A673 (cell line): ENCODE data around the gene SLC12A1.

Source experiments
- EZH2 ChIP-seq: fragments of 200-600 bp; sonication (generic); IDR thresholded peaks from 2 replicates; pipeline ENCODE4 v1.6.1; 2017; ENCODE audit warnings: borderline replicate concordance, low read depth, mild to moderate bottlenecking, mixed read lengths, antibody characterized with exemption, low read length; ENCODE audit not compliant: poor library complexity, severe bottlenecking
- TF ChIP-seq, protein P1 (sequence below): fragments of 300-800, 200-600 bp; sonication (generic); conservative IDR thresholded peaks from 2 replicates; pipeline ENCODE4 v1.5.1; 2017; ENCODE audit warnings: low read depth, mild to moderate bottlenecking, antibody characterized with exemption, low read length, moderate library complexity, mixed read lengths

GRCh38 chr15:48242015-48242414, 35.9 kb downstream of the SLC12A1 start:
- TF ChIP-seq, protein P1, sequence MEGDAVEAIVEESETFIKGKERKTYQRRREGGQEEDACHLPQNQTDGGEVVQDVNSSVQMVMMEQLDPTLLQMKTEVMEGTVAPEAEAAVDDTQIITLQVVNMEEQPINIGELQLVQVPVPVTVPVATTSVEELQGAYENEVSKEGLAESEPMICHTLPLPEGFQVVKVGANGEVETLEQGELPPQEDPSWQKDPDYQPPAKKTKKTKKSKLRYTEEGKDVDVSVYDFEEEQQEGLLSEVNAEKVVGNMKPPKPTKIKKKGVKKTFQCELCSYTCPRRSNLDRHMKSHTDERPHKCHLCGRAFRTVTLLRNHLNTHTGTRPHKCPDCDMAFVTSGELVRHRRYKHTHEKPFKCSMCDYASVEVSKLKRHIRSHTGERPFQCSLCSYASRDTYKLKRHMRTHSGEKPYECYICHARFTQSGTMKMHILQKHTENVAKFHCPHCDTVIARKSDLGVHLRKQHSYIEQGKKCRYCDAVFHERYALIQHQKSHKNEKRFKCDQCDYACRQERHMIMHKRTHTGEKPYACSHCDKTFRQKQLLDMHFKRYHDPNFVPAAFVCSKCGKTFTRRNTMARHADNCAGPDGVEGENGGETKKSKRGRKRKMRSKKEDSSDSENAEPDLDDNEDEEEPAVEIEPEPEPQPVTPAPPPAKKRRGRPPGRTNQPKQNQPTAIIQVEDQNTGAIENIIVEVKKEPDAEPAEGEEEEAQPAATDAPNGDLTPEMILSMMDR: no peak
- no peak for TF ChIP-seq EZH2
